ENCODE results near the gene KSR1. TPM values are rescaled to one million over a fixed set of nuclear protein-coding genes. Genes with fewer than 3 reads are reported as not detected.
A peak's percentile ranks its signal among the peaks of the same experiment; 100 is the strongest.

Gene KSR1
- total and polyA plus RNA-seq, 2 of the 8 experiments (the other 6 are each of a cell fraction or from before 2014, with no cell fraction given), result 14.1 to 34.7 TPM

- H4K8ac ChIP-seq (ENCODE audit: extremely low read depth, insufficient read depth, low read length), result no peak overlapping the region; the same call in 1 of the 2 replicates
- H3K56ac ChIP-seq (replicated peaks; ENCODE audit: insufficient read length, low read depth, low read length), result no peak overlapping the region
- ChIA-PET POLR2A (ENCODE audit: partially characterized antibody) (no interaction called here), CTCF (ENCODE audit: partially characterized antibody) (interaction anchor here (0.7 to 5.8 kb wide), 13 partner anchors 8 to 290 kb away, joined by 3 to 52 read pairs (median 4); no protein-coding TSS in a partner anchor)
- no peak overlapping the region for H3K27ac ChIP-seq (ENCODE audit: low read depth, low read length)
- H2AFZ ChIP-seq (ENCODE audit: low read length), result no peak overlapping the region
- peak overlapping the region; percentile 12; the same call in 1 of the 2 replicates for H2BK15ac ChIP-seq (ENCODE audit: low read length)
- H3K4me3 ChIP-seq (ENCODE audit: extremely low read depth in 1 of 4, insufficient read depth in 2 of 4, low read depth in 3 of 4, low read length in 4 of 4), result no peak overlapping the region
- 0 out of 2 replicates have a peak overlapping the region, but pooled peaks have one; percentile 7 for H3K18ac ChIP-seq (ENCODE audit: extremely low read depth, low read length)
- H4K91ac ChIP-seq (replicated peaks; ENCODE audit: insufficient read length, low read length), result no peak overlapping the region
- no peak overlapping the region for H3K14ac ChIP-seq (ENCODE audit: insufficient read length)
- FAIRE-seq, result no peak
- 91% methylated on average over 23 of the region's 23 CpGs; no CpG with 5 or more reads in 1 of the 2 experiments for WGBS, 2 experiments (ENCODE audit: extremely low coverage in 1 of 2, insufficient coverage in 1 of 2, insufficient read length in 1 of 2, insufficient replicate concordance in 2 of 2, low coverage in 1 of 2, low lambda C conversion rate in 2 of 2, missing lambda C conversion rate in 1 of 2)
- H3K4me1 ChIP-seq (replicated peaks in 1 of 4; ENCODE audit: control insufficient read depth in 3 of 4, insufficient read depth in 4 of 4, low read length in 3 of 4), result peaks cover 2 to 20% (median 8%) of the 10 kb centered on the region in 4 experiments
- no peaks in the 10 kb centered on the region for H3K36me3 ChIP-seq (ENCODE audit: control insufficient read depth in 2 of 4, insufficient read depth in 4 of 4, low read length in 3 of 4)
- no peaks in the 10 kb centered on the region for H3K9me3 ChIP-seq (ENCODE audit: insufficient read depth in 2 of 2, low read depth in 1 of 2, low read length in 1 of 2)
- H3K27me3 ChIP-seq (replicated peaks in 1 of 4; ENCODE audit: control insufficient read depth in 3 of 4, extremely low read depth in 1 of 4, insufficient read depth in 3 of 4, low read length in 3 of 4), result no peaks in the 10 kb centered on the region
- H3K23ac ChIP-seq (ENCODE audit: insufficient read length), result no peak overlapping the region
- H3K23me2 ChIP-seq (ENCODE audit: low read depth, low read length), result no peaks in the 10 kb centered on the region
- H4K5ac ChIP-seq (ENCODE audit: insufficient read length, low read depth, low read length), result no peak overlapping the region
- H2BK12ac ChIP-seq (ENCODE audit: low read depth, low read length), result 0 out of 2 replicates have a peak overlapping the region, but pooled peaks have one; percentile 19
- no peak overlapping the region for H2BK5ac ChIP-seq (ENCODE audit: low read depth, low read length)
- no peak for DNase-seq (ENCODE audit: low read depth in 1 of 2, low spot score in 2 of 2)
- H3K9ac ChIP-seq (replicated peaks in 1 of 4; ENCODE audit: extremely low read depth in 1 of 4, low read depth in 3 of 4, low read length in 3 of 4), result no peak overlapping the region
- no peak overlapping the region for H2AK5ac ChIP-seq (ENCODE audit: low read depth, low read length)
- H2BK120ac ChIP-seq (replicated peaks; ENCODE audit: low read depth, low read length), result no peak overlapping the region
- no peak overlapping the region for H3K4me2 ChIP-seq (ENCODE audit: insufficient read depth in 1 of 2, low read depth in 2 of 2, low read length in 2 of 2)
- H3K79me1 ChIP-seq (ENCODE audit: low read depth, low read length), result peaks cover 15% of the 10 kb centered on the region
- peaks cover 0 to 81% of the 10 kb centered on the region in 2 experiments; a peak in 2 of 4 replicates for H3K79me2 ChIP-seq (ENCODE audit: control insufficient read depth in 1 of 2, insufficient read depth in 2 of 2, low read length in 2 of 2)
- H4K20me1 ChIP-seq (replicated peaks in 1 of 2; ENCODE audit: control insufficient read depth in 1 of 2, insufficient read depth in 2 of 2, low read length in 2 of 2), result peaks cover 0 to 3% of the 10 kb centered on the region in 2 experiments
- peak overlapping the region; percentile 37; the same call in 1 of the 2 replicates for H2BK20ac ChIP-seq (ENCODE audit: low read length)
- no peak overlapping the region for H3K4ac ChIP-seq (replicated peaks; ENCODE audit: insufficient read length, low read depth, low read length)
- TF ChIP-seq SP1 (IDR thresholded peaks at IDR 0.05; ENCODE audit: low read depth, low read length), result no peak
- TF ChIP-seq POU5F1 (IDR thresholded peaks at IDR 0.05; ENCODE audit: low read depth, low read length), result no peak
- TF ChIP-seq SRF (IDR thresholded peaks at IDR 0.05; ENCODE audit: low read depth, low read length), result no peak
- TF ChIP-seq SIN3A (conservative IDR thresholded peaks at IDR 0.05 in 1 of 2, IDR thresholded peaks at IDR 0.05 in 1 of 2; ENCODE audit: low read depth in 1 of 2, low read length in 2 of 2), result no peak
- TF ChIP-seq BACH1 (IDR thresholded peaks at IDR 0.05; ENCODE audit: low read length), result no peak
- TF ChIP-seq BRCA1 (IDR thresholded peaks at IDR 0.05; ENCODE audit: low read depth, low read length), result no peak
- no peak for TF ChIP-seq SIRT6 (IDR thresholded peaks at IDR 0.05; ENCODE audit: low read length)
- TF ChIP-seq CREB1 (IDR thresholded peaks at IDR 0.05), result no peak
- TF ChIP-seq TEAD4 (IDR thresholded peaks at IDR 0.05; ENCODE audit: low read depth, low read length), result no peak
- TF ChIP-seq SIX5 (IDR thresholded peaks at IDR 0.05; ENCODE audit: low read depth, low read length), result no peak
- no peak for TF ChIP-seq SUZ12 (IDR thresholded peaks at IDR 0.05; ENCODE audit: low read length)
- no peak for TF ChIP-seq TAF7 (optimal IDR thresholded peaks at IDR 0.05; ENCODE audit: borderline replicate concordance, low read depth, low read length)
- no peak for TF ChIP-seq JUND (IDR thresholded peaks at IDR 0.05; ENCODE audit: low read length)
Measured at GRCh38 chr17:27532269-27533263, 76.3 kb downstream of the KSR1 start.

Data from H1 (cell line).